OCI-LY1 (cell line): Measurements from ENCODE around the gene FOXK1.
"Not testable (repeated sequence)": the region's sequence is repeated elsewhere in the genome, so short reads cannot be mapped to it uniquely, and the experiment has no call there.

Source experiments
- H2AFZ ChIP-seq: fragments of 200-600 bp; sonication (generic), shearing (Covaris generic); 2 replicates; pipeline ENCODE4 v1.6.0; 2014; ENCODE audit warnings: antibody characterized with exemption, mild to moderate bottlenecking, low read length
- H3F3A ChIP-seq: fragments of 200-600 bp; sonication (generic), shearing (Covaris generic); 2 replicates; pipeline ENCODE4 v1.6.0; 2014; ENCODE audit warnings: mild to moderate bottlenecking, antibody characterized with exemption, low read length, moderate library complexity; ENCODE audit not compliant: insufficient read depth
- H3K27ac ChIP-seq: fragments of 200-600 bp; sonication (generic); 2 replicates; pipeline ENCODE4 v1.5.1; 2014; ENCODE audit warnings: low read length, mixed run types, mild to moderate bottlenecking, low read depth; ENCODE audit not compliant: poor library complexity, severe bottlenecking
- H3K27me3 ChIP-seq: fragments of 200-600 bp; sonication (generic); 2 replicates; pipeline ENCODE4 v1.6.0; 2014; ENCODE audit warnings: antibody characterized with exemption, mild to moderate bottlenecking, low read length, moderate library complexity; ENCODE audit not compliant: insufficient read depth
- H3K36me3 ChIP-seq: fragments of 200-600 bp; sonication (generic); 2 replicates; pipeline ENCODE4 v1.6.1; 2014; ENCODE audit warnings: mild to moderate bottlenecking, antibody characterized with exemption, low read length, moderate library complexity, mixed read lengths; ENCODE audit not compliant: insufficient read depth
- H3K4me1 ChIP-seq: fragments of 200-600 bp; sonication (generic); 2 replicates; pipeline ENCODE4 v1.5.1; 2014; ENCODE audit warnings: mild to moderate bottlenecking, low read length, moderate library complexity; ENCODE audit not compliant: insufficient read depth, severe bottlenecking
- H3K4me2 ChIP-seq: fragments of 200-600 bp; sonication (generic), shearing (Covaris generic); 2 replicates; pipeline ENCODE4 v1.6.1; 2014; ENCODE audit warnings: low read length
- H3K4me3 ChIP-seq: fragments of 200-600 bp; sonication (generic); 2 replicates; pipeline ENCODE4 v1.5.1; 2014; ENCODE audit warnings: low read length, low read depth, mild to moderate bottlenecking, mixed read lengths; ENCODE audit not compliant: poor library complexity, severe bottlenecking
- H3K79me2 ChIP-seq: fragments of 200-600 bp; shearing (Covaris generic); 2 replicates; pipeline ENCODE4 v1.6.1; 2016; ENCODE audit warnings: mixed run types, low read length, mixed read lengths; ENCODE audit not compliant: insufficient read depth
- H3K9ac ChIP-seq: fragments of 200-600 bp; sonication (generic), shearing (Covaris generic); 2 replicates; pipeline ENCODE4 v1.6.1; 2014; ENCODE audit warnings: mild to moderate bottlenecking, low read length, mixed read lengths
- H3K9me2 ChIP-seq: fragments of 200-600 bp; sonication (generic), shearing (Covaris generic); 2 replicates; pipeline ENCODE4 v1.6.1; 2014; ENCODE audit warnings: low read depth, mild to moderate bottlenecking, low read length, mixed read lengths
- H3K9me3 ChIP-seq: fragments of 200-600 bp; shearing (Covaris generic); 2 replicates; pipeline ENCODE4 v1.6.1; 2014; ENCODE audit warnings: low read length, mixed read lengths
- H4K20me1 ChIP-seq: fragments of 200-600 bp; sonication (generic), shearing (Covaris generic); 2 replicates; pipeline ENCODE4 v1.6.0; 2016; ENCODE audit warnings: mild to moderate bottlenecking, low read length; ENCODE audit not compliant: insufficient read depth
- EZH2 ChIP-seq: fragments of 200-600 bp; sonication (generic), shearing (Covaris generic); IDR thresholded peaks from 2 replicates; pipeline ENCODE4 v1.8.0; 2017; ENCODE audit warnings: borderline replicate concordance, mixed run types, mild to moderate bottlenecking, antibody characterized with exemption, low read length, moderate library complexity, mixed read lengths
- TF ChIP-seq, protein P1 (sequence below): fragments of 200-600 bp; sonication (generic), shearing (Covaris generic); IDR thresholded peaks from 2 replicates; pipeline ENCODE4 v1.5.1; 2017; ENCODE audit warnings: mild to moderate bottlenecking, antibody characterized with exemption, low read length, moderate library complexity, mixed read lengths

The FOXK1 gene

DNA sequence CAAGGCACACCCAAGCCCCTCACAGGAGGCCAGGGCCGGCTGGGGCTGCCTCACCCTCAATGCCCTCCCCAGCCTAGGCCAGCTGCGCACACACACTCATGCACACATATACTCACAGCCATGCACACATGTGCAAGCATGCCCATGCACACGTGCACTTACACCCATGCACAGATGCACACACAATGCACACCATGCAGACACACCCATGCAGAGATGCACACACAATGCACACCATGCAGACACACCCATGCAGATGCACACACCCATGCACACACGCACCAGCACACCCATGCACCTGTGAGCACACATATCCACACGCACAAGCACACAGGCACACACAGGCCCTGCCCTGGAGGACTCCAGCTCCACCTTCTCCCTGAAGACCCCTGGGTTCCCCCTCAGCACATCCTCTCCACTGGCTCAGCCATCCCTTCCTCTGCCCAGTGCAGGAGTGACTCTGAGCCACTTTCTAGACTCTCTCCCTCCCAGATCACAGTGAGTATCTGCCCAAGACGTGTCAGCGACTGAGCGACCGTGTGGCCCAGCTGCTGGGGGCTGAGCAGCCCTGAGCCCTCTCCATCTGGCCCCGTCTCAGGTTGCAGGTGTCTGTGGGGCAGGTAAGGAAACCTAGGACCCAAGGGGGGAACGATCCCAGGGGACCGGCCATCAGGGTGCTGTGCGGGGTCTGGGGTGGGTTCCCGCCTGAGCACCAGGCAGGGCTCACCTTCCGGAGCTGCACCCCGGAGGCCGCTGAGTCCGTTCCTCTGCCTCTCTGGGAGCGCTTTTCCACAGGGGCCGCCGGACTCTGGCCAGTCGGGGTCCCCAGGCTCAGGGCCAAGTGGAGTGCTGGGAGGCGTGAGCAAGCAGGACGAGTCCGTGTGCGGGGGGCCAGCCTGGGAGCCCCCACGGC lies 119.1 kb downstream of the FOXK1 start:
- H3K9ac ChIP-seq = no peak overlapping the region
- H3K9me2 ChIP-seq = no peaks in the 10 kb centered on the region
- H2AFZ ChIP-seq = no peak overlapping the region
- no peaks in the 10 kb centered on the region for H3K79me2 ChIP-seq
- no peak overlapping the region for H3K4me2 ChIP-seq
- no peak overlapping the region for H3K4me3 ChIP-seq
- no peak overlapping the region for H3K27ac ChIP-seq
- H3F3A ChIP-seq = no peaks in the 10 kb centered on the region
- H4K20me1 ChIP-seq = no peaks in the 10 kb centered on the region
- 0 out of 2 replicates have a peak, but pooled peaks cover 4% of the 10 kb centered on the region for H3K27me3 ChIP-seq
- H3K4me1 ChIP-seq = no peaks in the 10 kb centered on the region
- TF ChIP-seq, protein P1, sequence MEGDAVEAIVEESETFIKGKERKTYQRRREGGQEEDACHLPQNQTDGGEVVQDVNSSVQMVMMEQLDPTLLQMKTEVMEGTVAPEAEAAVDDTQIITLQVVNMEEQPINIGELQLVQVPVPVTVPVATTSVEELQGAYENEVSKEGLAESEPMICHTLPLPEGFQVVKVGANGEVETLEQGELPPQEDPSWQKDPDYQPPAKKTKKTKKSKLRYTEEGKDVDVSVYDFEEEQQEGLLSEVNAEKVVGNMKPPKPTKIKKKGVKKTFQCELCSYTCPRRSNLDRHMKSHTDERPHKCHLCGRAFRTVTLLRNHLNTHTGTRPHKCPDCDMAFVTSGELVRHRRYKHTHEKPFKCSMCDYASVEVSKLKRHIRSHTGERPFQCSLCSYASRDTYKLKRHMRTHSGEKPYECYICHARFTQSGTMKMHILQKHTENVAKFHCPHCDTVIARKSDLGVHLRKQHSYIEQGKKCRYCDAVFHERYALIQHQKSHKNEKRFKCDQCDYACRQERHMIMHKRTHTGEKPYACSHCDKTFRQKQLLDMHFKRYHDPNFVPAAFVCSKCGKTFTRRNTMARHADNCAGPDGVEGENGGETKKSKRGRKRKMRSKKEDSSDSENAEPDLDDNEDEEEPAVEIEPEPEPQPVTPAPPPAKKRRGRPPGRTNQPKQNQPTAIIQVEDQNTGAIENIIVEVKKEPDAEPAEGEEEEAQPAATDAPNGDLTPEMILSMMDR = no peak
- TF ChIP-seq EZH2 = no peak
- no peaks in the 10 kb centered on the region for H3K36me3 ChIP-seq
- no peaks in the 10 kb centered on the region for H3K9me3 ChIP-seq

DNA sequence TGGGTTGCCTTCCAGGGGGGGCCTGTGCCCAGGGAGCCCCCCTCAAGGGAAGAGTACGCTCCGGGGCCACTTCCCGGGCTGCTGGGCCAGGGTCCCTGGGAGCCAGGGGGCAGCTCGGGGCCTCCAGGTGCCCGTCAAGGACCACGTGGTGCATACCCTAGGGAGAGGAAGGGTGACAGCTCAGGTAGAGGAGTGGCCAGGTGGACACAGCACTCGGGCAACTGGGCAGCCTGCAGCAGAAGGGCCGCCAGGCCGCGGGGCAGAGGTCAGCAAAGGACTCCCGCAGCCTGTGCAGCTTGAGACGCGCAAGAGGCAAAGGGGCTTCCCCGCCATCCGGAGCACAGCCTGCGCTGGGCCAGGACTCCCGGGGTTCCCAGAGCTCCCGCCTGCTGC lies 119.7 kb downstream of the FOXK1 start:
- no peaks in the 10 kb centered on the region for H3K79me2 ChIP-seq
- H3K4me1 ChIP-seq = no peaks in the 10 kb centered on the region
- TF ChIP-seq, protein P1 = no peak
- TF ChIP-seq EZH2 = no peak
- no peak overlapping the region for H3K4me2 ChIP-seq
- H3K36me3 ChIP-seq = no peaks in the 10 kb centered on the region
- H3K9me3 ChIP-seq = no peaks in the 10 kb centered on the region
- H3F3A ChIP-seq = no peaks in the 10 kb centered on the region
- H4K20me1 ChIP-seq = no peaks in the 10 kb centered on the region
- no peaks in the 10 kb centered on the region for H3K9me2 ChIP-seq
- H3K9ac ChIP-seq = no peak overlapping the region
- 0 out of 2 replicates have a peak, but pooled peaks cover 4% of the 10 kb centered on the region for H3K27me3 ChIP-seq
- no peak overlapping the region for H3K4me3 ChIP-seq
- H2AFZ ChIP-seq = no peak overlapping the region
- no peak overlapping the region for H3K27ac ChIP-seq

DNA sequence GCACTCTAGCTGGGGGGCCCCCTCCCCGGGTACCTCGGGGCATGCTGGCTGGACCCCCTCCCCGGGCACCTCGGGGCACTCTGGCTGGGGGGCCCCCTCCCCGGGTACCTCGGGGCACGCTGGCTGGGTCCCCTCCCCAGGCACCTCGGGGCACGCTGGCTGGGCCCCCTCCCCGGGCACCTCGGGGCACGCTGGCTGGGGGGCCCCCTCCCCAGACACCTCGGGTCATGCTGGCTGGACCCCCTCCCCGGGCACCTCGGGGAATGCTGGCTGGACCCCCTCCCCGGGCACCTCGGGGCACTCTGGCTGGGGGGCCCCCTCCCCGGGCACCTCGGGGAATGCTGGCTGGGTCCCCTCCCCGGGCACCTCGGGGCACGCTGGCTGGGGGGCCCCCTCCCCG lies 120.5 kb downstream of the FOXK1 start:
- H2AFZ ChIP-seq, H3K27ac ChIP-seq, H3K9me2 ChIP-seq, H3K79me2 ChIP-seq, H3K9ac ChIP-seq, H3K4me3 ChIP-seq, H3K4me2 ChIP-seq, H3F3A ChIP-seq, H3K36me3 ChIP-seq, H3K27me3 ChIP-seq, H4K20me1 ChIP-seq, H3K9me3 ChIP-seq, H3K4me1 ChIP-seq: not testable (repeated sequence)
